ENCODE measurements around the gene PPP1CB.

DNA sequence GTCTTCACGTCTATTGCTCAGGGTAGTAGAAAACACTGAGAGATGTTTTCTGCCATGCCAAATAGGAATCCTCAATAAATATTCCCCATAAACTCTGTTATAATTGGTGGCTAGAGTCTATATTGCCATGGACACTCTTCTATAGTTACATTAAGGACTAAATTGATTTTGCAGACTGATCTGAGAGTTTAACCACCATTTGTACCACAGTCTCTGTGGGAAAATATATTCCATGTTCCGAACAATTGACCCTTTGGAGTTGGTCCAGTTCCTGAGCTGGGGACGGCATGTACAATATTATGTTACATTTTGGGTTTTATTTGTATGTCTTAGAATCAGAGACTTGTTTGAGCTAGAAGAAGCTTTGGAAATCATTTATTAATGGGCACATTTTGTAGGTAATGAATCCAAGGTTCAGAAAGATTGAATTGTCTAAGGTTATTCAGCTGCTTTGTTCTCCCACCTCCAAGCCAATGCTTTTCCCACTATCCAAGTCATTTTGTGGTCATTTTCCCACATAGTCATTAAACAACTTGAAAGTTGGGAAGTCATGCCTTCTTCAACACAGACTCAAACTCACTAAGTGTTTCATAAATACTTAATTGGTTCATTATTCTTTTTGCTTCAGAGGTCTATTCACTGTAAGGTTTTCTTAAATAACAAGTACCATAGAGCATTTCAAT, 5.1 kb upstream of the PPP1CB start:
- TF ChIP-seq, protein P1, sequence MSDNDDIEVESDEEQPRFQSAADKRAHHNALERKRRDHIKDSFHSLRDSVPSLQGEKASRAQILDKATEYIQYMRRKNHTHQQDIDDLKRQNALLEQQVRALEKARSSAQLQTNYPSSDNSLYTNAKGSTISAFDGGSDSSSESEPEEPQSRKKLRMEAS (IDR thresholded peaks at IDR 0.05), result no peak
- no peak for TF ChIP-seq RXRA (IDR thresholded peaks at IDR 0.05)
